Gastroesophageal sphincter (tissue), 4 donors: ENCODE measurements around the gene RFT1. TPM values are rescaled to one million over a fixed set of nuclear protein-coding genes. Genes with fewer than 3 reads are reported as not detected.
"Not testable (repeated sequence)": the region's sequence is repeated elsewhere in the genome, so short reads cannot be mapped to it uniquely, and the experiment has no call there.

ENCODE experiments used
- ATAC-seq: fragments of 150-250 bp; one replicate; pipeline ENCODE4 v1.9.1; 2016; ENCODE audit warnings: mild to moderate bottlenecking, moderate library complexity
- H3K27ac ChIP-seq, 4 donors: fragments of 200-600 bp; sonication (generic) in 3 of 4; 1 replicate in 3 of 4; 2 replicates in 1 of 4; pipeline ENCODE4 v1.5.1; 2016 to 2019
- H3K27me3 ChIP-seq: fragments of 200-600 bp; sonication (generic); one replicate; pipeline ENCODE4 v1.5.1; 2019
- H3K36me3 ChIP-seq, 2 donors: fragments of 200-600 bp; sonication (generic); one replicate each; pipeline ENCODE4 v1.5.1; 2019; ENCODE audit warnings: control low read depth in 1 of 2
- H3K4me1 ChIP-seq, 3 donors: fragments of 200-600 bp; sonication (generic); 1 replicate in 2 of 3; 2 replicates in 1 of 3; pipeline ENCODE4 v1.5.1; 2016 to 2019; ENCODE audit warnings: control low read depth in 2 of 3
- H3K4me3 ChIP-seq, 2 donors: fragments of 200-600 bp; sonication (generic); one replicate each; pipeline ENCODE4 v1.5.1; 2019; ENCODE audit warnings: mild to moderate bottlenecking in 1 of 2, moderate library complexity in 1 of 2
- H3K9me3 ChIP-seq, 3 donors: fragments of 200-600 bp; sonication (generic); one replicate each; pipeline ENCODE4 v1.5.1; 2017 to 2019; ENCODE audit warnings: control low read depth in 2 of 3
- CTCF ChIP-seq, 4 experiments: fragments of 200-600 bp in 2 of 4; fragments of 450-650 bp in 2 of 4; sonication (generic) in 1 of 4; IDR thresholded peaks; one replicate each; pipeline ENCODE4 v1.5.1; 2017 to 2019; ENCODE audit warnings: antibody characterized with exemption in 4 of 4, mild to moderate bottlenecking in 2 of 4, moderate library complexity in 2 of 4
- EP300 ChIP-seq: sonication (generic); formaldehyde crosslinking; IDR thresholded peaks from one replicate; pipeline ENCODE4 v1.6.1; 2017; ENCODE audit warnings: antibody characterized with exemption, mild to moderate bottlenecking
- POLR2A ChIP-seq, 2 donors: fragments of 450-650 bp; IDR thresholded peaks; one replicate each; pipeline ENCODE4 v1.6.1; 2017; ENCODE audit warnings: antibody characterized with exemption in 2 of 2, mild to moderate bottlenecking in 2 of 2, moderate library complexity in 1 of 2
- POLR2AphosphoS5 ChIP-seq: sonication (generic); formaldehyde crosslinking; IDR thresholded peaks from one replicate; pipeline ENCODE4 v1.6.1; 2017; ENCODE audit warnings: antibody characterized with exemption
- WGBS, 2 donors: methylation state at CpG; one replicate each; pipeline ENCODE4 v1.1.5; 2018; ENCODE audit warnings: low coverage in 1 of 2; 5-methylcytosine and 5-hydroxymethylcytosine counted together
- total RNA-seq, 4 donors: library from RNA; depleted of rRNA; stranded (reverse); fragments of >200 nt; gene quantifications; one replicate each; pipeline ENCODE4 v1.1.0, GENCODE V29; 2016

The RFT1 gene
- total RNA-seq, 4 donors from 2014 or later = 6.5 to 7.6 (median 7.2) TPM

GRCh38 chr3:53068176-53068575 is 62.1 kb downstream of the RFT1 start:
- TF ChIP-seq CTCF (IDR thresholded peaks at IDR 0.05) (no peak), POLR2A (IDR thresholded peaks at IDR 0.05) (no peak), EP300 (no peak), POLR2AphosphoS5 (no peak)
- Histone ChIP-seq H3K4me1 (peaks cover 0 to 16% (median 7%) of the 10 kb centered on the region in 3 donors), H3K27ac (no peak overlapping the region), H3K9me3 (no peaks in the 10 kb centered on the region), H3K4me3 (no peak overlapping the region), H3K27me3 (no peaks in the 10 kb centered on the region), H3K36me3 (no peaks in the 10 kb centered on the region)
- no peak for ATAC-seq
- 94 to 97% methylated on average over 3 of the region's 3 CpGs for WGBS, 2 donors

- no peak for TF ChIP-seq CTCF (IDR thresholded peaks at IDR 0.05)
- no peak for TF ChIP-seq POLR2AphosphoS5
- TF ChIP-seq EP300 = no peak
- no peak for TF ChIP-seq POLR2A (IDR thresholded peaks at IDR 0.05)
- Histone ChIP-seq H3K27ac (no peak overlapping the region), H3K27me3 (no peaks in the 10 kb centered on the region), H3K4me1 (peaks cover 0 to 10% (median 7%) of the 10 kb centered on the region in 3 donors), H3K36me3 (no peaks in the 10 kb centered on the region), H3K9me3 (no peaks in the 10 kb centered on the region), H3K4me3 (no peak overlapping the region)
- no peak for ATAC-seq
- 85% methylated on average over 3 of the region's 3 CpGs; no CpG with 5 or more reads in 1 of the 2 donors for WGBS, 2 donors
Observed at GRCh38 chr3:53067567-53067966, 62.7 kb downstream of the RFT1 start.

GRCh38 chr3:53065841-53066480 is 64.3 kb downstream of the RFT1 start:
- Histone ChIP-seq H3K4me3 (no peak overlapping the region), H3K4me1 (no peaks in the 10 kb centered on the region), H3K9me3 (no peaks in the 10 kb centered on the region), H3K27me3 (no peaks in the 10 kb centered on the region), H3K36me3 (no peaks in the 10 kb centered on the region), H3K27ac (no peak overlapping the region)
- WGBS, 2 donors = 100% methylated on average over 2 of the region's 7 CpGs; no CpG with 5 or more reads in 1 of the 2 donors
- TF ChIP-seq CTCF (IDR thresholded peaks at IDR 0.05) = no peak
- TF ChIP-seq EP300 = no peak
- TF ChIP-seq POLR2A (IDR thresholded peaks at IDR 0.05) = no peak
- TF ChIP-seq POLR2AphosphoS5 = no peak
- ATAC-seq = no peak

GRCh38 chr3:53062905-53063304 is 67.3 kb downstream of the RFT1 start:
- Histone ChIP-seq H3K36me3 (no peaks in the 10 kb centered on the region), H3K27ac (no peak overlapping the region), H3K9me3 (no peaks in the 10 kb centered on the region), H3K4me1 (no peaks in the 10 kb centered on the region), H3K4me3 (no peak overlapping the region), H3K27me3 (no peaks in the 10 kb centered on the region)
- no peak for ATAC-seq
- WGBS, 2 donors = 95 to 100% methylated on average over 2 of the region's 2 CpGs
- TF ChIP-seq POLR2AphosphoS5 (no peak), POLR2A (IDR thresholded peaks at IDR 0.05) (no peak), CTCF (IDR thresholded peaks at IDR 0.05) (no peak), EP300 (no peak)

- no peak overlapping the region for H3K4me3 ChIP-seq
- no peaks in the 10 kb centered on the region for H3K9me3 ChIP-seq
- no peaks in the 10 kb centered on the region for H3K4me1 ChIP-seq
- no peak for TF ChIP-seq POLR2A (IDR thresholded peaks at IDR 0.05)
- no peak for TF ChIP-seq EP300
- no peak for TF ChIP-seq CTCF (IDR thresholded peaks at IDR 0.05)
- TF ChIP-seq POLR2AphosphoS5 = no peak
- 40 to 100% methylated on average over 1 of the region's 2 CpGs for WGBS, 2 donors
- H3K36me3 ChIP-seq = no peaks in the 10 kb centered on the region
- no peaks in the 10 kb centered on the region for H3K27me3 ChIP-seq
- no peak overlapping the region for H3K27ac ChIP-seq
- ATAC-seq = no peak
Observed at GRCh38 chr3:53056442-53056841, 73.8 kb downstream of the RFT1 start.

- H3K36me3 ChIP-seq, H3K4me1 ChIP-seq, H3K4me3 ChIP-seq, ATAC-seq, H3K27ac ChIP-seq, H3K9me3 ChIP-seq, H3K27me3 ChIP-seq: not testable (repeated sequence)
- 100% methylated on average over 2 of the region's 7 CpGs for WGBS, 2 donors
Observed at GRCh38 chr3:53054233-53054632, 76.0 kb downstream of the RFT1 start.
